ENCODE data around the gene EEIG1.

EEIG1 gene

DNA sequence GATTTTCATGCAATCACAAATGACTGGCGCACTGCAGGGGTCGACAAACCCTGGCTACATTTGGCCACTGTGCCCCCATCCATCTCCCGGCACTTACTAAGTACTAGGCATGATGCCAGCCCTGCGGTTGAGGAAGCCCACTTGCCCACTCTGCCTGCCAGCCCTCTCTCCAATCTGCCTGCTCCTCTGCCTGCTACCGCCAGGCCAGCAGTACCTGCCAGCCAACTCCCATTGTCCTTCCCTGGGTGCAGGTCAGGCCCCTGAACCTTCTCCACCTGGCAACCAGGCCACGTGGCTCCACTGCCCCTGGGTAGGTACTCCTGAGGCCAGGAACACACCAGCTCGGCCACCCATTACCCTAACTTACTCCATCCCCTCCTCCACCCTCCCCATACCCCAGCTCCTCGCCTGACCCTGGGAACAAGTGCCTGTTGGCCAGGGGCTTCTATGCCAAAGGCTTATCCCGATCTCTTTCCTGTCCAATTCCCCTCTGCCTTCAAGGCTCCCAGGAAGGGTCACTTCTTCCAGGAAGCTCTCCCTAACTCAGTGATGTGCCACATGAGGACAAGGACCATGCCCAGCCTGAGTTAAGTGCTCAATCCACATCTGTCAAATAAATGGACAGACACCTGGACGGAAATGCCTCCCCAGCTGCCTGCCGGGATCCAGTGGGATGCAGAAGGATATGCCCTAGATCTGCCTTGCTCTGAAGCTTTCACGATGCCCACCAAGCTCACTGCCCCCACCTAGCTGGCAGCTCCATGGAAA is 6.6 kb downstream of the EEIG1 start:
- no peak for DNase-seq

DNA sequence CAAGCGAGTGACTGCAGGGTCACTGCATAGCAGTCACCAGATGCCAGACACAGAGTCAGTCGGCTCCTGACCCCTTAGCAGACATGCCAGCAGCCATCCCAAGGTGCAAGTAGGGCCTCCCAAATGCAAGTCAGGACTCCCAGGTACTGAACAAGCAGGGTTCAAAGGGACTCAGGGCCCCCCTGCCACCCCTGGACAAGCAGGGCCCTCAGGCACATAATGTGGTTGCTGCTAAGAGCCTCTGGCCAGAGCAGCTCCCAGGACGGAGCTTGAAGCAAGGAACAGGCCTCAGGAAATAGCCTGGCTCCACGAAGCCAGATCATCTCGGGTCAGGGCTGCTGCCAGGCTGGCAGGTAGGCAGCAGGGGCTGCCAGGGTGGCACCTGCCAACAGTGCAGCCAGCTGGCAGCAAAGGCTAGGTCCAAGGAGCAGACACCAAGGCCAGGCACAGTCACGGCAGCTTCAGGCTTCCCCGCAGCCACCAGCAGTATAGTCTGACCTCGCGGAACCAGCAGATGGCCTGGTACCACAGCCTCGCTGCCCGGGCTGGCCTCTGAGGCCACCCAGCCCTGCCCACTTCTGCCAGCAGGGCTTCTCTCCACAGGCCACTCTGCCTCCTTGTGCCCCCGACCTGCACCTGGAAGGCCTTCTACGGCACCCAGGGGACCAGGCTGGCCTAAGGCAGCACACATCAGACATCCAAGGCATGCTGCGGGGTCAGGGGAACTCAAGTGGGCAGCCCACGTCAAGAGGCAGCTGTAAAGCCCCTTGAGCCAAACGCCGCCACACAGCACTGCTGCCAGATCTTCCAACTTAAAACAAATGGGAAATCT is 7.4 kb downstream of the EEIG1 start:
- DNase-seq, result no peak

DNA sequence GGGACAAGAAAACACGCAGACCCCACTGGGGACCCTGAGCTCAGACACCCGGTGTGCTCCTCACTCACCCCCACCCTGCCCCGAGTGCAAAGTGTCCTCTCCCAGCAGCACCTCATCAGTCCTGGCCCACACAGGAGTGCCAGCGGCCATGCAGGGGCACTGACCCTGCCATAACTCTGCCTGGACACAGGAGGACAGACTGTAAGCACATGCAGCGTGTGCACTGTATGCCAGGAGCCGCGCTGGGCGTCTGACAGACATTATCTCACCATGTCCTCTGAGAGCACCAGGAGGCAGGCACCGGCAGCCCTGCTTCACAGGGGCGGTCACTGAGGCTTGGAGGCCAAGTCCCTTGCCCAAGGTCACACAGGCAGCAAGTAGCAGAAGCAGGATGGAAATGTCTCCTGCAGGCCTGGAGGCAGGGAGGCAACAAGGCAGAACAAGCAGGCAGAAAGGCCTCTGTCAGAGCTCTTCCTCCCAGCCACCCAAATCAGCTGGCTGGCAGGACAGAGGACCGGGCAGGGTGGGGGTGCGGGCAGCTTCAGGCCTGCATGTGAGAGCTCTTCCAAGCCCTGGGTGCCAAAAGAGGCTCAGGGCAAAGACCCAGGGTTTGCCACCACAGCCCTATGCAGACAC is 8.4 kb downstream of the EEIG1 start:
- no peak for DNase-seq

DNA sequence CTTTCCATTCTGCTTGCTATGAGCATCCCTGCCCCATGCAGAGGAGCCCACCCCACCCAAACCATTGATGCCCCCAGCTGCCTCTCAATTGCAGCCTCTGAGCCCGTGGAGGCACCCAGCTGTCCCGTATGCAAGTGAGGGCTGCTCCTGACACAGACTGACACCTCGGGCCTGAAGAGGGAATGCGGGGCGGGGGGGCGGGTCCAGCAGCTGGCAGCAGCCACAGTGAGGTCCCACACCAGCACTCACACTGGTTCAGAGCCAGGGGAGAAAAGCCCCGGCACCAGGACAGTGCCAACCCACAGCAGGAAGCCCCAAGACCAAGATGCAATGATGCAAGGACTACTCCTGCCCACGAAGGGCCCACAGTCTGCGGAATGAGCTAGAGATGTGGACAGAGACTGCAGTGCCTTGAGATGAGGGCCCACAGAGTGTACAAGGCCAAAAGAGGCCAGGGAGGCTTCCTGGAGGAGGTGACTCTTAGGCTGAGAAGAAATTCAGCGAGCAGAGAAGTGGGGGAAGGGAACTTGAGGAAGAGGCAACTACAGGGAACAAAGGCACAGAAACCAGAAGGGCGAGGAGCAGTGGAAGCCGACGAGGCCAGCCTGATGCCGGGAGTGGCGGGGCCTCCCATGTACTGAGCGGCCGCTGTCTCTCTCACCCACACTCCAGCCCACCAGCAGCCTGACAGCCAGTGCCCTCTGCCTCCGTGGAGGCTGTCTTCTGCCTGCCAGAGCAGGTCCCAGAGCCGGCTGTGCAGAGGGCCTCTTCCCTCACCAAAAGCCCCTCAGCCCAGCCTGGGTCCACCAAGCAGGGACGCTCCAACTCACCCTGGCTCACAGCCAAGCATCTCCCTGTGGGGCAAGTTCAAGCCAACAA is 9.2 kb downstream of the EEIG1 start:
- no peak for DNase-seq

DNA sequence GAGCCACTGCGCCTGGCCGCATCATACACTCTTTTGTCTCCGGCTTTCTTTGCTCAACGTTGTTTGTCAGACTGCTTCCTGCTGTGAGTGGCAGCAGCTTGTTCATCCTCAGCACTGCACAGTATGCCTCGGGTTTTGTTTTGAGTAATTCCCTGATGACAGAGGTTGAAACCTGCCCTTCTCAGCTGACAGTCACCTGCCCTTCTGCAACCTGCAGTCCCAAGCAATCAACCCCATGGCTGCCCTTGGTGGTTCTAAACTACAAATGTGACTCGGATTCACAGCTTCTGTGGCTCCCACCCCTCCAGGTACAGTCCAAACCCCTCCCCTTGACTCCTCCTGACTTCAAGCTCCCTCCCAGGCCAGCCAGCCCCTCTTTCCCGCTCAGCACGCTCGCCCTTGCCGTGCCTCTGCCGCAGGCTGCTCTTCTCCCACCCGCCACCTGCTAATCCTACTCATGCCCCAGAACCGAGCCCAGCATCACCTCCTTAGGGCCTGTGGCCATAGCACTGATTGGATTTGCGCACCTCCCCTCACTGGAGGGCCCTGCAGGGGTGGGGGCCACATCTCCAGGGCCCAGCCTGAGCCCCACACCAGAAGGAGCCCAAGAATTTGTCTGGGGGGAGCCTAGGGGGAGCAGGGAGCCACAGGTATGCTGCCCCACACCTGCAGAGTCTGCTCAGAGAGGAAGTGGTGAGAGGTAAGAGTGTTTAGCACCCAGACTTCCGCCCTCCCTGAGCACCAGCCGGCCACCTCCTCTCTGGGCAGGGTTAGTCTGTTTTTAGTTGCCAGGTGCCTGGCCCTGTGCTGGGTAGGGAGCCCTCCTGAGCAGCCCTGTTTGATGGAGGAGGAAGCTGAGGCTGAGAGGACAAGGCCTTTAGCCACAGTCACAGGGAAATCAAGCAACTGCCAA is 10.1 kb downstream of the EEIG1 start:
- peak in 1 of 2 experiments; percentile 30 for DNase-seq

DNA sequence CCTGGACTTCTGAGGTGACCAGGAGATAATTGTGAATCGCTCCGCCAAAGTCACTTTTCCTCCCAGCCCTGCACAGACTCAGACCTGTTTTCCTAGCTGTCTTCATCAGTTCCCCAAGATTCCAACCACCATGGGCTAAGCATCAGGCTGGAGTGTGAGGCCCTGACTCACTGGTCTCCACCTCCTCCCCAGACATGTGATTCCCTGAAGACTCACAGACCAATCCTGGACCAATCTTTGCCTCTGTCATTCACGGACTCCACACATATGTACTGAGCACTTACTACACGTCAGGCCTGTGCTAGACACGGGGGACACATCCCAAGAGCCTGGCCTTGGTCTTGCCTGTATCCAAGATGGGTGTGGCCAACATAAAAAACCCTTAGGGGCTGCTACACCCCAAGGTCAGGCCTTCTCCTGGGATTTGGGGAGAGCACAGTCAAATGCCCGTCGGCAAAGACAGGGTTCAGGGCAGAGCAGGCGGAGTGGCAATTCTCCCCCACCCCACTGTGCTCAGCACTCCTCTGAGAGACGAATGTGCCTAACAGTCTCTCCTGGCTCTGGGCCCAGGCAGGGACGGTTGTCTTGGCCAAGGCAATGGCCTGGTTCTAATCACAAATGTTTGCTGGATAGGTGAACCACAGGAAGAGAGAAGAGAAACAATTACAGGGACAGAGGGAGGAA is 11.9 kb downstream of the EEIG1 start:
- DNase-seq, result no peak

DNA sequence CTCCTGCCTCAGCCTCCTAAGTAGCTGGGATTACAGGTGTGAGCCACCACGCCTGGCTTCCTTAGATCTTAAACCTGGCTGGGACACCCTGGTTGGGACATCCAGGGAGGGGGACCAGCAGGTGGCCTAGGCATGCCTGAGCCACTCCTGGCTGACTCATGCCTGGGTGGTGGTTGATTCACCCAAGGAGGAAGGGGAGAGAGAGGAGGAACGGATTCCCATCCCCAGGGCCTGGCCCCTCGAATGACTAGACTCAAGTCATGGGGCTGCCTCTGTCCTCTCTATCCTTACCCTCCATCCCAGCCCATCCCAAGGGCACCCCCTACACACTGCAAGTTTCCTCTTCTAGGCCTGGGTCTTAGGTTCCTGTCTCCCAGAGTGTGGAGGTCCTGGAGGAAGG is 12.7 kb downstream of the EEIG1 start:
- DNase-seq, result no peak

DNA sequence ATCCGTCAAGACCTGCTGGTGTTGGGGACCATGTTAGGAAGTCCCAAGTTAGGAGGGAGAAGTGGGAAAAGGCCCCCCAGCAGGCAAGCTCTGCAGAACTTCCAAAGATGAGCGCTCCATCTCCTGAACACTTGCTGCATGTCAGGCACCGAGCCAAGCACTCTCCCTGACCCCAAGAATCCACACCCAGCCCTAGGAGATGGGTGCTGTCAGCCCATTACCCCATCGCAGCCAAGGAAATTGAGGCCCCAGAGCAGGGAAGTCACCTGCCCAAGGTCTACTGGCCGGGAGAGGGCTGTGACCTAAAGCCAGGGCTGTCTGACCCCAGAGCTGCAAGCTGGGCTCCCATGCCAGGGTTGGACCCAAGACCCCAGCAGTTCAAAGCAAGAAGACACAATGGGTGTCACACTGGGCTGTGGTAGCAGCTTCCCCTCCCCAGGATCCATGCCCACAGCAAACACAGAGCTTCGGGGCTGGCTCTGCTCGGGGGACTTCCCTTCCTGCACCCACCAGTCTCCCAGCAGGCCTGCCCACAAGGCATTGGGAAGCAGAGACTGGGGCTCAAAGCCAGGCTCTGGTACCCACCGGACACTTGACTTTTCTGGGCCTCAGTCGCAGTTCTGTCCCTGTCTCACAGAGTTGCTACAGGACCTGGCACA is 13.5 kb downstream of the EEIG1 start:
- DNase-seq, result no peak

DNA sequence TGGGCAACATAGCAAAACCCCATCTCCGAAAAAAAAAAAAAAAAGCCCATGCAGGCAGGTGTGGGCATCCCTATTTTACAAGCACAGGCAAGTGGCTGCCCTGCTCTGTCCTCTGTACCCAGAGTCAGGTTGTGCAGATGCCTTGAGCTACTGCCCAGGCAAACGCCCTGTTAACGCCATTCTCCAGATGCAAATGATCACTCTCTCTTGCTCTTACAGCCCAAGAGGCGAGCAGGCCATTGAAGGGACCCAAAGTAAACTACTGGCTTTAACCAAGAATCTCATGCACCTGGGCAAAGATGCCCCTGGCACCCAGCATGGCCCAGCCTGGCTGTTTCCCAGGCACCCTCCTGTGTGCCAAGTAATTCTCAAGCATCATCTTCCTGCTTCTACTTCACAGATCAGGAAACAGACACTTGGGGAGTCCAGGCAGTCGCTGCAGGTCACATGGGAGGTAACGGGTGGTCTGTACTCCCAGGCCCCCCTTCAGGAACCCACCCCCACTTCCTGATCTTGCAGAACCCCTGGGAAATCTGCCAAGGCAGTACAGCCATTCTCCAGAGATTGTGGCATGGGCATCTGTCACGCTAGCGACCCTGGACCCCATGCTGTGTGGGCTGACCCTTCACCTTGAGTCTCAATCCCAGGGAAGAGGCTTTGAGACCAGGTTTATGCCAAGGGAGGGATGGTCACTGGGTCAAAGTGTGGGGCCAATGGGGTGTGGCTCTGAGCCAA is 14.2 kb downstream of the EEIG1 start:
- DNase-seq, result no peak

DNA sequence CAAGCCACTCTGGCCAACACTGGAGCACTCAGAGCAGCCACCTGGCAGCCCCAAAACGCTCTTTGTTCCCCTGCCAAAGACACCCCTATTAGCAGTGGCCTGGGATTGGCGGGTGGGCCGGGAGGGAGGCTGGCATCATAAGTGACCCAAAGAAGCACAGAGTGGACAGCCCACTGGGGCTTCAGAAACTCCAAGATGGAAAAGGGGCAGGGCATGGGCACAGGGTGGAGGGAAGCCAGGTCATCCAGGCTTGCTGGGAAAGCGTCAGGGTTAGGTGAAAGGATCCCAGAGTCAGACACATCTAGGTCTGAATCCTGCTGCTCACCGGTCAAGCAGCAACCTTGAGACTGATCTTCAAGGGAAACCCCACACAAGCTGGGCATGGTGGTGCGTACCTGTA is 14.8 kb downstream of the EEIG1 start:
- DNase-seq, result no peak

DNA sequence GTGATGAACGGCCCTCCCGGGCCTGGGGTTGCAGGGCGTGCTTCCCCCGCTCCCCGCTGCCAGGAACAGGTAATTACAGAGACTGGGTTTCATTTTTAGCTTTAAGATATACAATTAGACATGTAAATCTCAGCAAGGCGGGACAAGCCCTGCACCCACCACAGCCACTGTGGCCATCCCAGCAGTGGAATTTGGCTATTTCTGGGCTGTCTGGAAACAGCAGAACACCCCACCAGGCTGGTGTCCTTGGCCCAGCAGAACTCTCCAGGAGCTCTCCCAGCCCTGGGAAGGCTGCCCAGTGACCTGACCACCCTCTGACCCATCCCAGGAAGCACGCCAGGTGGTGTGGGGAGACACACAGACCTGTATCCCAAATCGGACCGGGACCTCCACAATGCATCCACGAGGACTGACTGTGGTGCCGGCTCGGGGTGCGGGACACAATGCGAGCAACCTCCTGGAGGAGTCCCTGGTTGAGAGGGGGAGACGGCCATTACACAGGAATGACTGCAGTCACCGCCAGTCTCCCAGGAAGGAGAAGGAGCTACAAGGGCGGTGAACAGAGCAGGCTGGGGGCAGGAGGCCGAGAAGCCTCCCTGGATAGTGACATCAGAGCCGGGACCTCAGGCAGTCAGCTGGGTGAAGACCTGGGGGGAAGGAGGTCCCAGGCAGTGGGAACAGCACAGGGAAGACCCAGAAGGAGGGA is 17.3 kb downstream of the EEIG1 start:
- DNase-seq, result no peak

DNA sequence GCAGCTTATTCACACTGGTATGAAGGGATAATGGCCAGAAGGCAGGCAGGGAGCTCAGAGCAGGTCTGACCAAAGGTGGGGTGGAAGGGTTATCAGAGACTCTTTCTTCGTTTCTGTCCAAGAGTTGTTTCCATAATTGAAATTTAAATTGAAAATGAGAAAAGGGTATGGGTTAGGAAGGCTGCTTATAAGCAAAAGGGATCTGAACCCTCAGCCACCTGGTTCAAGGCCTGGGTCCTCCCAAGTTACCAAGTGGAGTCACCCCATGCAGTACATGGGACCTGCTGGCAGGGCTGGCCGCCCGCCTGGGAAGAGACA is 17.8 kb downstream of the EEIG1 start:
- no peak for DNase-seq

DNA sequence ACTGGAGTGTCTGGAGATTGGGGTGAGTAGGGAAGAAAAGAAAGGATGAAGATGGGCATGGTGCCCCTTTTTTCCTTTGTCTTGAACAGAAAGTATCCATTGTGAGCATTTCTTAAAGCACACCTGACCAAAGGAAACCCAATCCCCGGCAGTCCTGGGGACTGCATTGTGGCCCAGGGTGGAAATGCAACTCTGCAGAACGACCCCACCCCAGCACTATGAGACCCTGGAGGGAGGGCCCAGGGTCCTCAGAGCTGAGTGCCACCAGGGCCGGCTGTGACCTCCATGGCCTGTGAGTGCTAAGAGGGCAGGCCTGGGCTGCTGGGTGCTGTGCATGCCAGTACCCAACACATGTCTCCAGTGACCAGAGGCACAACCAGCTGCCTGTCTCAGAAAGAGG is 18.5 kb downstream of the EEIG1 start:
- DNase-seq, result no peak

DNA sequence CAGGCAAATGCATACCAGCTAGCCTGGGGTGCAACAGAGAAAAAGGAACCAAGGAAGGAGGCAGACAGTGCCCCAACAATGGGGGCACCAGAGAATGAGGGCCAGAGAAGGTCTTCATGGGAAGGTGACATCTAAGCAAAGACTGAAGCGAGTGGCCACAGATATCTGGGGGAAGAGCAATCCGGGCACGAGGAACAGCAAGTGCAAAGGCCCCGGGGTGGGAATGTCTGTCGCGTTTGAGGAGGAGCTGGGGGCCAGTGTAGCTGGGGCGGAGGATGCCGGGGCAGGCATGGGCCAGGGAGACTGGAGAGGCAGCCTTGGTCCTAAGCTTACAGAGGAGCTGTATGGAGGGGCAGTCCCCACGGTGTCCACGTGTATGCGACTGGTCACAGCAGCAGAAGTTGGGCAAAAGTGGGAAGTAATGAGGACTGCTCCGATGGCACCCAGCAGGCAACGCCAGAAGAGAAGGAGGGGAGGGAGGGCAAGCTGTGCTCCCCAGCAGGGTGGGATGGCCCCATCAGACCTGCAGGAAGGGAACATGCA is 19.1 kb downstream of the EEIG1 start:
- DNase-seq, result no peak

DNA sequence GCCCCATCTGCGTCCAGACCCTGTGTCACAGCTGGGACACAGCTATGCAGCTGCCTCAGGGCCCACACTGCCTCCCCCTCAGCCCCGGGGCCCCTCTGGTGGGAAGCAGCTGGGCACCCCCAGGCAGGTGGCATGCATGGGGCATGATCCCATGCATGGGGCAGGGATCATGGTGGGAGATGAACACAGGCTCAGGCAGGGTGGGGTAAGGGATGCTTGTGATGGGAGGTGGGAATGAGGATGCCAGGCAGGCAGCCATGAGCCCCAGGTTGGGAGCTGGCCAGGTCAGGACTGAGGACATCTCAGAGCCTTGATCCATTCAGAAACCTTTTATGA is 19.7 kb downstream of the EEIG1 start:
- no peak for DNase-seq

DNA sequence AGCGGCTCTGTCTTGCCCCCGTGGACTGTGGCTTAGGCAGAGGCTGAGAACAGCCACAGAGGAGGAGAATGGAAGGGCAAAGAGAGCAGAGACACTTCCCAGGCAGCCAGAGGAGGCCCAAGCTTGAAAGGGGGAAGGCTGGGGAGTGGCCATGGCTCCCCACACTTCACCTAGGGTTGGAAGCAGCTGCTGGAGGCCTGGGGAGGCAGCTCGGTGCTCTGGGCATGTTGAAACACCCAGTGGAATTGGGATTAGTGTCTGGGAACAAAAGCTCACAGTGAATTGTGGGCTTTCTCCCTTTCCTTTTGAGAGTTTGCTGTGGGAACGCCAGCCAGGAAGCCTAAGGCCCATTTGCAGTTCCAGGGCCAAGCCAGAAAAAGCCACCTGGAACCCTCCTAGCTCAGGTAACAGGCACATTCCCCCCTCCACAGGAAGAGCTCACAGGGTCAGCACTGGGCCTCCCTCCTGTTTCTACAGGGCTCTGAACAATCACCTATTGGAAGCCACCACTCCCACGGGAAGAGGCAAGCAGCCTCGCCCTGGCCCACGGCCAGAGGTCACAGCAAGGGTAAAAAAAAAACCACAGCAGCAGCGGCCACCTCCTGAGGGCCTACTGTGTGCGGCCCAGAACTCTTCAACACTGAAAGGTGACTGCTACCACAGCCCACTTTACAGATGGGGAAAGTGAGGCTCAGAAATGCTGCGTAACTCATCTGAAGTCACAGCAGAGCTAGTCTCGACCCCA is 20.2 kb downstream of the EEIG1 start:
- DNase-seq, result no peak

DNA sequence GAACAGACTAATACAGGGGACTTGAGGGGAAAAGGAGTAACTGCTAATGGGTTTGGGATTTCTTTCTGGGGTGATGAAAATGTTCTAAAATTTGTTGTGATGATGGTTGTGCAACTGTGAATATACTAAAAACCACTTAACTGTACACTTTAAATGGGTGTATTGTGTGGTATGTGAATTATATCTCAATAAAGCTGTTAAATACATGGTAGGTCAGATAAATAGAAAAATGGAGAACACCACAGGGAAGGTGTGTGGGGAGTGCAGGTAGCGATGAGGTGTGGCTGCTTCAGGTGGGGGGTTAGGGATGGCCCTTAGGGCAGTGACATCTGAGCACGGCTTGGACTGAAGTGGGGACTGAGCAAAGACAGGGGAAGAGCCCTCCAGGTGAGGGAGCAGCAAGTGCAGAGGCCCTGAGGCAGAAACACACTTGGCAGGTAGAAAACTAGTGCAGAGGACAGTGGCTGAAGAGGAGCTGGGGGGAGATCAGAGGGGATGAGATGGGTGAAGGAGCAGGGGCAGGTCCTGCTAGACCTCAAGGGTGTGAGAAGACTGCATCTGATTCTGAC is 20.9 kb downstream of the EEIG1 start:
- no peak for DNase-seq

DNA sequence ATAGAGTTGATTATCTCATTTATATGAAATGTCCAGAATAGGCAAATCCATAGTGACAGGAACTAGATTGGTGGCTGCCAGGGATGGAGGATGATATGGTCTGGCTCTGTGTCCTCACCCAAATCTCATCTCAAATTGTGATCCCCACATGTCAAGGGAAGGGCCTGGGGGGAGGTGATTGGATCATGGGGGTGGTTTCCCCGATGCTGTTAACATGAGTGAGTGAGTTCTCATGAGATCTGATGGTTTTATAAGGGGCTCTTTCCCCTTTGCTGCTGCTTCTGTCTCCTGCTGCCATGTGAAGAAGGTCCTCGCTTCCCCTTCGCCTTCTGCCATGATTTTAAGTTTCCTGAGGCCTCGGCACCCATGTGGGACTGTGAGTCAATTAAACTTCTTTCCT is 21.4 kb downstream of the EEIG1 start:
- no peak for DNase-seq

Data from NCI-H187 (cell line).